GM12892 (cell line): Measurements from ENCODE around the gene STK32B.

Experiments
- DNase-seq: peaks from one replicate; pipeline ENCODE4 v3.0.0; 2011; ENCODE audit not compliant: insufficient read length
- FAIRE-seq: peaks from 2 replicates; lab custom pipeline; 2011; peaks lifted over from hg19 to GRCh38; lab: Jason Lieb, UNC
- POLR2A ChIP-seq: IDR thresholded peaks from 2 replicates; pipeline ENCODE4 v1.6.1; 2011; ENCODE audit warnings: low read depth, low read length, control low read depth
- POLR2AphosphoS5 ChIP-seq: IDR thresholded peaks from 2 replicates; pipeline ENCODE4 v1.6.1; 2011; ENCODE audit warnings: low read depth, low read length, control low read depth
- TAF1 ChIP-seq: IDR thresholded peaks from 2 replicates; pipeline ENCODE4 v1.6.1; 2011; ENCODE audit warnings: low read depth, mild to moderate bottlenecking, control low read depth, low read length, borderline replicate concordance

STK32B gene

DNA sequence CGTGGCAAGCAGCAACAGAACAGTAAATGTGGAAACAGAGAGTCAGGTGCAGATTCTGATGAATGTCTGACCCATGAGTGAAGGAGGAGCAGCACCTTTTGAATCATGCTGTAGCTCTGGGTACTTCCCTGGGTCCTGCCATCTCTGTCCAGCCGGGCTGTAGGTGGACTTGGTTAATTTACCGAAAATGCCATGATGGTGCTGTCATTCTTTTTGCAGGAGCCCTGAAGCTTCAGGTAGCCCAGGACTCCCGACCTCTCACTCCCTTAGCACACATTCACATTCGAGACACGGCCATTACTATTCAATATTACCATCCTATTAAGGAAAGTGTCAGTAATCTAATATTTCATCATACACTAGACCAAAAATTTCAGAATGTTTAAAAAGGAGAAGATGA, 320.9 kb downstream of the STK32B start:
- no peak for FAIRE-seq
- no peak for DNase-seq
- TF ChIP-seq POLR2A = no peak
- no peak for TF ChIP-seq POLR2AphosphoS5
- no peak for TF ChIP-seq TAF1

DNA sequence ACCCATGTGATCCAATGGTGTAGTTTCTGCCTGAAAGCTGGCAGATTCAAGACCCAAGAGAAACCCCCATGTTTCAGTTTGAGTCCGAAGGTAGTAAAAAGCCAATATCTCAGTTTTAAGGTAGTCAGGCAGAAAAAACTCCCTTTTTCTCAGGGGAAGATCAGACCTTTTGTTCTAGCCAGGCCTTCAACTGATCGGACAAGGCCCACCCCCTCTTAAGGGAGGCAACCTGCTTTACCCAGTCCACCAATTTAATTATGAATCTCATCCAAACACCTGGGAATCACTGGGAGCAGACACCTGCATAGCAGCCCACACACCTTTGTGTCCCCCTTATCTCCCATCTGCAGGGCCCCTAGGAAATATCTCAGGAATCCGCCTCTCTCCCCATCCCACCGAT, 322.0 kb downstream of the STK32B start:
- TF ChIP-seq POLR2AphosphoS5 (no peak), POLR2A (no peak), TAF1 (no peak)
- no peak for FAIRE-seq
- DNase-seq = no peak

DNA sequence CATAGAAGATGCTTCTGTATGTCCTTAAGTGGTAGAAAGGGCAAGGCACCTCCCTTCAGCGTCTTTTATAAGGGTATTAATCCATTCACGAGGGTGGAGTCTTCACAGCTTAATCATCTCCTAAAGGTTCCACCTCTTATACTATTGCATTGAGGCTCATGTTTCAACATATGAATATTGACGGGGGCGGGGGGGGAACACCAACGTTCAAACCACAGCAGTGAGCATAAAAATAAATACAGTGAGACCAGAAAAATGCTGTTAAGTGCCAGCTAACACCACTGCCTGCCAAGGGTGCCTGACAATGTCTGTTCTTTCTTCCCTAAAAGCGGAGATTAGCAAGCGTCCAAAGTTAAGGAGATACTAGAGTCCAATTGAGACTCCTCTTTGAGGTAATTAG, 323.3 kb downstream of the STK32B start:
- FAIRE-seq (no peak), DNase-seq (no peak)
- no peak for TF ChIP-seq POLR2AphosphoS5
- TF ChIP-seq POLR2A = no peak
- TF ChIP-seq TAF1 = no peak

DNA sequence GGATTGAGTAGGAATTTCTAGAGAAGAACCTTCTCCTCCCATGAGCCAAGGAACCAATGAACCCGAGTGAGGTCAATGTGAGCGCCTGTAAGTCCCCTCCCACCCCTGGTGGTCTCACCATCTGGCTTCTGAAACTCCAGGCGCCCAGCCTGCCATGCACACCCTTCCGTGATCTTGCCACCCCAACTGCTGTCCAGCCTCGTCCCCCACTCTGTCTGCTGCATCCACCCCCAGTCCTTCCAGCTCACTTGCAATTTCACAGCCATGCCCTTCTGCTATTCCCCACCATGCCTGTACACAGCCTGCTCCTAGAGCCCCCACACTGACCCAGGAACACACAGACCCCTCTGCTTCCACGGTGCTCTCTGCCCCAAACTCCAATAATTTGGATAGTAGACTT, 323.7 kb downstream of the STK32B start:
- FAIRE-seq (no peak), DNase-seq (no peak)
- no peak for TF ChIP-seq POLR2AphosphoS5
- no peak for TF ChIP-seq POLR2A
- TF ChIP-seq TAF1 = no peak

DNA sequence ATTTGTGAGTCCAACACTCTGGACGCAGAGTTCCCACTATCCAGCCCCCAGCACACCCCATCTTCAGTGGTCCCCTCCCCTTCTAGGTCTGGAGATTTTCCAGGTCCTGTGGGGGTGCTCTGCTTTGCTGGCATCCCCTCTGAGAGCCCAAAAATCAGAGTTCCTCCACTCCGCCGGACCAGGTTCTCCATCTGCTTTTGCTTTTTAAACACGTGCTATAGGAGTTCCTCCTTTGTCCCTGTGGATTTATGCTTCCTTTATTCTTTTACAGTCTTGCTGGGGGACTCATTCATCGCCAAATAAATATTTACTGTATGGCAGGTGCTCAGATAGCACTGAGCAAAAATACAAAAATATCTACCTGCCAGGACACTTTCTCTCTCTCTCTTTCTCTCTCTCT, 324.7 kb downstream of the STK32B start:
- FAIRE-seq = no peak
- TF ChIP-seq TAF1 (no peak), POLR2AphosphoS5 (no peak), POLR2A (no peak)
- no peak for DNase-seq

DNA sequence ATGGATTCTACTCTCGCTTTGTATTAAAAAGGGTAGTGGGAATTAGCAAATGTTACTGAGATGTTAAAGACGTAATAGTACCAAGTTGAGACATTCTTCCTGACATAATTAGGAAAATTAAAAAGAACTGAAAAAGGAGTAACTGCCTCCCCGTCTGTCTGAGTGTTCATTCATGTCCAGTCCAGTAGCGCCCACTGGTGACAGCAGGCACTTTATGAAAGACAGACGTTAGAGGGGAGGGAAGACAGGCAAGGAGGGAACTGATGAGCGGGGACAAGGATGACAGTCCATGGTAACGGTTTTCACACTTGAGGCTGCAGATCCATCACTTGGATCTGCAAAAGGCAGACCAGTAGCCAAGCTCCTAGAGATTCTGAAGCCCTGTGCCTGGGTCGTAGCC, 326.7 kb downstream of the STK32B start:
- DNase-seq (no peak), FAIRE-seq (no peak)

DNA sequence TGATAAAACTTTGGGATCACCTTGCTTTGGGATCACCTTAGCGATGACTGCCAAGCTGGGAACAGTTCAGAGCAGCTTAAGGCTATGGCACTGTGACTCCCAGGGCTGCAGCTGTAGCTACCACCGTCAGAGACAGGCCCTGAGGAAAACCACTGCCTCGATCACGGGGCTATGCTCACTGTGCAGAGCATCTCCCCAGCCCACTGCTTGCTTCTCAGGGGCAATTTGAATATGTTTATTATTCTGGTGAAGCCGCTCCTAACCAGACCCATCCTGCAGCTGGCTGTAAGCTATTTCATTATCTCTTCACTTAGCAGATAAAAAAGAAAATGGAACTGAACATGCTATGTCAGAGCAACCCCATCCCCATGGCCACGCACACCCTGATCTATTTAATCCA, 328.6 kb downstream of the STK32B start:
- FAIRE-seq (no peak), DNase-seq (no peak)

More for the DNA sequence above, 326.7 kb downstream of the STK32B start:
- TF ChIP-seq POLR2AphosphoS5 = no peak
- no peak for TF ChIP-seq TAF1
- no peak for TF ChIP-seq POLR2A

DNA sequence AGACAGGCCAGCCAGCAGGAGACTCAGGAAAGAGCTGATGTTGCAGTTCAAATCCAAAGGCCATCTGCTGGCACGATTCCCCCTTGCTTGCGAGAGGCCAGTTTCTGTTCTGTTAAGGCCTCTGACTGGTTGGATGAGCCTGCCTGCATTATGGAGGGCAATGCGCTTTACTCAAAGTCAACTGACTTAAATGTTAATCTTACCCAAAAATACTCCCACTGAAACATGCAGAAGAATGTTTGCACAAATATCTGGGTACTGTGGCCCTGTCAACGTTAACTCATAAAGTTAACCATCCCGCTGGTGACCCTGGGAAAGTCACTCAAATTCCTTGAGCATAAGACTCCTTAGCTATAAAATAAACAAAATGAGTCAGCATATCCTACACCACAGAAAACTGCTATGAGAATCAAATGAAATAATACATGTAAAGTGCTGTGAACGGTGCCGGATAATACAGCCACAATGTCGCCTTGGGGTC, 330.7 kb downstream of the STK32B start:
- TF ChIP-seq POLR2AphosphoS5 (no peak), POLR2A (no peak), TAF1 (no peak)
- FAIRE-seq (no peak), DNase-seq (no peak)

More for the DNA sequence above, 328.6 kb downstream of the STK32B start:
- TF ChIP-seq POLR2A (no peak), POLR2AphosphoS5 (no peak), TAF1 (no peak)

DNA sequence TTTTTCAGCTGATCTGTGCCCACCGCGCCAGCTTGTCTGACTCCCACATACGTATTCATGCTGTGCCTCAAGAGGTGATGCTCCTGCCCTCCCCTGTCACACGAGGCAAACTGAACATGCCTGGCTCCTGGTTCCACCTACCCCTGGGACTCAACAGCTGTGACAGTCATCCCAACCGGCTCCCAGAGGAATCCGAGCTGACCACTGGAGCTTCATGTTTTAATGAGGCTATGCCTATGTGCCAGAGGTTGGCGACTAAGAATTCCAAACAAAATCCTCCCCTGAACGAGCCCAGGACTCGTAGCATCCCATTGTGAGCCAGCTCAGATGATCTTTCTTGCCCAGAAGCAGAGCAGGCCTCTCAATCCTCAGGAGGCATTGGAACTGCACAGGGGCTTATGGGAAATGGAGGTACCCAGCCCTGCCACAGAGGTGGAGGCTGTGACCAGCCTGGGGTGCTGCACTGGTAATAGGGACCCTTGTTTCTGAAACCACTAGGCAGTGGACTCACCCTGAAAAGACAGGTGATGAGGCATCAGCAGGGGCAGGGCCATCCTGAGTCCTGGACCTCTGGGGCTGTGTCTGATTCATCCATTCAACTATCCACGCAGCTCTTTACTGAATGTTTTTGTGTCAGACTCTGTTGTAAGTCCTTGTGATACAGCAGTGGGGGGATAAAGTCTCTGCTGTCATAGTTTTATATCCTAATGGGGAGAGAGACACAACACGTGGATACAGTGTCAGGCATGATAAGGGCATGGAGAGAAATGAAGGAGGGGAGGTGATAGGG, 332.1 kb downstream of the STK32B start:
- DNase-seq (no peak), FAIRE-seq (no peak)
- TF ChIP-seq POLR2AphosphoS5 = no peak
- no peak for TF ChIP-seq TAF1
- TF ChIP-seq POLR2A = no peak

DNA sequence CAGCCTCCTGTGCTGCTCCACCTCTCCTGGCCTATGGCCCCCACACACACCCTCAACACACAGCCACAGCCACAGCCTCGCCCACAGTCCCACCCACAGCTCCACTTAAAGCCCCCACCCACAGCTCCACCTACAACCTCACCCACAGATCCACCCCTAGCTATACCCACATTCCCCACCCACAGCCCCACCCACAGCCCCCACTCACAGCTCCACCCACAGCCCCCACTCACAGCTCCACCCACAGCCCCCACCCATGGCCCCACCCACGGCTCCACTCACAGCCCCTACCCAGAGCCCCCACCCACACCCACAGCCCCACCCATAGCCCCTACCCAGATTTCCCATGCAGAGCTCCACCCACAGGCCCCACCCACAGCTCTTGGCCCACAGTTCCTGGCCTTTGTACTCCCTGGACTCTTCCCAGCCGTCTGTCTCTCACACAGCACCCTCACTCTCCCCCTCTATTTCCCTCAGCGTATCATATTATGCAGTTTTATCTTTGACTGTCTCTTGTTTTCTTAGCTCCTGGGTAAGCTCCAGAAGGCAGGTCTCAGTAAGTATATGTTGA, 334.5 kb downstream of the STK32B start:
- DNase-seq = no peak
- FAIRE-seq = no peak
- TF ChIP-seq POLR2A (no peak), TAF1 (no peak), POLR2AphosphoS5 (no peak)

DNA sequence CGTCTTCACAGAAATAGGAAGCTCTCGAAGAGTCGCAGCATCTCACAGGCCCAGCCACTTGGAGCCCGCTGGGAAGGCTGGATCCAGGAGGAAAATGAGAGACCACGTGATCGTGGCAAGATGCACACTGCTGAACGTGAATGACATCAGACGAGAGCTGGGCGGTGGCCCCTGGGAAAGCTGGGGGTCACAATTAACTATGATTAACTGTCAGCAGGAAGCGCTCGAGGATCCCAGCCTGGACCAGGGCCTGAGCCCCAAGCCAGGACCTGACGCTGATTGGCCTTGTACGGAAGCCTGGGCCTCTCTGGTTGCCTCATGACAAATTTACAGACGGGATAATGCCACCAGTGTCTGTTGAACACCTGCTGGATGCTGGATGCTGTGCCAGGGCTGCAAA, 335.6 kb downstream of the STK32B start:
- no peak for FAIRE-seq
- no peak for TF ChIP-seq TAF1
- TF ChIP-seq POLR2A = no peak
- no peak for DNase-seq

DNA sequence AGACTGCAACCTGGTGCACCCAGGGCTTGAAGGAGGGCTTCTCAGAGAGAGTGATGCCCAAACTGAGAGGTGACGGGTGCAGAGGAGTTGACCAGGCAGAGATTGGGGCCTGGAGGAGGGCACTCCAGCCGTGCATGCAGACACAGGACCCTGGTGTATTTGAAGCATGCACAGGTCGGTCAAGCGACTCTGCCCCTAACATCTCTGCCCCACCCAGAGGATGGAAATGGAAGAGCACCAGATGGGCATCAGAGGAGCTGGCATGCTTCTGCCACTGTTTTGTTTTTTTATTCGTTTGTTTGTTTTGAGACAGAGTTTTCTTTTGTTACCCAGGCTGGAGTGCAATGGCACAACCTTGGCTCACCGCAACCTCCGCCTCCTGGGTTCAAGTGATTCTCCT, 336.2 kb downstream of the STK32B start:
- DNase-seq (no peak), FAIRE-seq (no peak)
- TF ChIP-seq TAF1 (no peak), POLR2AphosphoS5 (no peak)
